Spleen (tissue), 7 donors: ENCODE results near the gene ACOXL.

Experiments
- POLR2A ChIP-seq, 3 donors: fragments of 450-650 bp; IDR thresholded peaks; one replicate each; pipeline ENCODE4 v1.5.1; 2017; ENCODE audit warnings: antibody characterized with exemption in 3 of 3, mild to moderate bottlenecking in 1 of 3
- POLR2AphosphoS5 ChIP-seq, 3 donors: sonication (generic); formaldehyde crosslinking; IDR thresholded peaks; one replicate each; pipeline ENCODE4 v1.5.1; 2017; ENCODE audit warnings: antibody characterized with exemption in 3 of 3
- TF ChIP-seq, protein P1 (sequence below), 11 experiments: fragments of 200-600 bp in 7 of 11; fragments of 450-650 bp in 4 of 11; sonication (generic) in 4 of 11; IDR thresholded peaks in 8 of 11; conservative IDR thresholded peaks in 3 of 11; 1 replicate in 7 of 11; 2 replicates in 4 of 11; pipeline versions ENCODE4 v1.4.0 to v1.8.0; 2016 to 2021; ENCODE audit warnings: antibody characterized with exemption in 11 of 11, inconsistent platforms in 4 of 11, mild to moderate bottlenecking in 1 of 11
- donor health status: DM: no; HTN: no; CAD: no; lungs with moderate emphysema.
- donor health status: DM: no; HTN: no; CAD: no.
- donor health status: DM: no; HTN: no; CAD: no.

DNA sequence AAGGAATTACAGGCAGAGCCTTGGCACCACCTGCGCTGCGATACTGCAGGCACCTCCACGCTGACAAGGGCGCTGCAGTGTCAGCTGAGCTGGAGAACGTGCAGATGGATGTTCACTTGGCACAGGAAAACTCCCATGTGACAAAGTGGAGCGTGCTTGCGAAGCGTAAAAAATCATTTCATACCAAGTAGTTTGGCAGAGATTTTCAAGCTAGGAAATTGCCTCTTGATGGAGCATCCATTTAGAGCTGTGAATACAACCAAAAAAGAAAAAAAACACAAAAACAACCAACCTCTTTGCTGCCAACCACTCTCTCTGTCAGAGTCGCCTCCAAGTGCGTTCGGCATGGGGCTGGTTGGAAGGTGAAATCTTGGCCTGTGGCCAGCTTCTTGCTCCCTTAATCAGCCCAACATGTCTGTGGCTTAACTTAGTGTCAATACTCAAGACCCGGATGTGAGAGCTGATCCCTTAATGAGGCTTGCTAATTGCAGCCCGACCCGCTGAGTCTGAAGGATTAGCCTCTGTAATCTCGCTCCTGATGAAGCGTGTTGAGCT lies 38.1 kb downstream of the ACOXL start:
- TF ChIP-seq, protein P1, sequence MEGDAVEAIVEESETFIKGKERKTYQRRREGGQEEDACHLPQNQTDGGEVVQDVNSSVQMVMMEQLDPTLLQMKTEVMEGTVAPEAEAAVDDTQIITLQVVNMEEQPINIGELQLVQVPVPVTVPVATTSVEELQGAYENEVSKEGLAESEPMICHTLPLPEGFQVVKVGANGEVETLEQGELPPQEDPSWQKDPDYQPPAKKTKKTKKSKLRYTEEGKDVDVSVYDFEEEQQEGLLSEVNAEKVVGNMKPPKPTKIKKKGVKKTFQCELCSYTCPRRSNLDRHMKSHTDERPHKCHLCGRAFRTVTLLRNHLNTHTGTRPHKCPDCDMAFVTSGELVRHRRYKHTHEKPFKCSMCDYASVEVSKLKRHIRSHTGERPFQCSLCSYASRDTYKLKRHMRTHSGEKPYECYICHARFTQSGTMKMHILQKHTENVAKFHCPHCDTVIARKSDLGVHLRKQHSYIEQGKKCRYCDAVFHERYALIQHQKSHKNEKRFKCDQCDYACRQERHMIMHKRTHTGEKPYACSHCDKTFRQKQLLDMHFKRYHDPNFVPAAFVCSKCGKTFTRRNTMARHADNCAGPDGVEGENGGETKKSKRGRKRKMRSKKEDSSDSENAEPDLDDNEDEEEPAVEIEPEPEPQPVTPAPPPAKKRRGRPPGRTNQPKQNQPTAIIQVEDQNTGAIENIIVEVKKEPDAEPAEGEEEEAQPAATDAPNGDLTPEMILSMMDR (IDR thresholded peaks at IDR 0.05 in 8 of 11, conservative IDR thresholded peaks at IDR 0.05 in 3 of 11), result no peak
- TF ChIP-seq POLR2A (IDR thresholded peaks at IDR 0.05) (no peak), POLR2AphosphoS5 (IDR thresholded peaks at IDR 0.05) (no peak)
